Esophagus muscularis mucosa (tissue), 4 donors: Measurements from ENCODE around the gene CSGALNACT2.

Source experiments
- EP300 ChIP-seq: sonication (generic); formaldehyde crosslinking; IDR thresholded peaks from one replicate; pipeline ENCODE4 v1.6.1; 2017; ENCODE audit warnings: antibody characterized with exemption
- POLR2A ChIP-seq: fragments of 450-650 bp; IDR thresholded peaks from one replicate; pipeline ENCODE4 v1.6.1; 2017; ENCODE audit warnings: antibody characterized with exemption, moderate library complexity, mild to moderate bottlenecking, low read depth
- POLR2AphosphoS5 ChIP-seq, 2 donors: sonication (generic); formaldehyde crosslinking; IDR thresholded peaks; one replicate each; pipeline ENCODE4 v1.6.1; 2017; ENCODE audit warnings: antibody characterized with exemption in 2 of 2
- TF ChIP-seq, protein P1 (sequence below), 3 experiments: fragments of 200-600 bp in 2 of 3; fragments of 450-650 bp in 1 of 3; sonication (generic) in 2 of 3; IDR thresholded peaks; one replicate each; pipeline ENCODE4 v1.5.1; 2017 to 2019; ENCODE audit warnings: antibody characterized with exemption in 3 of 3, mild to moderate bottlenecking in 2 of 3, moderate library complexity in 1 of 3

DNA sequence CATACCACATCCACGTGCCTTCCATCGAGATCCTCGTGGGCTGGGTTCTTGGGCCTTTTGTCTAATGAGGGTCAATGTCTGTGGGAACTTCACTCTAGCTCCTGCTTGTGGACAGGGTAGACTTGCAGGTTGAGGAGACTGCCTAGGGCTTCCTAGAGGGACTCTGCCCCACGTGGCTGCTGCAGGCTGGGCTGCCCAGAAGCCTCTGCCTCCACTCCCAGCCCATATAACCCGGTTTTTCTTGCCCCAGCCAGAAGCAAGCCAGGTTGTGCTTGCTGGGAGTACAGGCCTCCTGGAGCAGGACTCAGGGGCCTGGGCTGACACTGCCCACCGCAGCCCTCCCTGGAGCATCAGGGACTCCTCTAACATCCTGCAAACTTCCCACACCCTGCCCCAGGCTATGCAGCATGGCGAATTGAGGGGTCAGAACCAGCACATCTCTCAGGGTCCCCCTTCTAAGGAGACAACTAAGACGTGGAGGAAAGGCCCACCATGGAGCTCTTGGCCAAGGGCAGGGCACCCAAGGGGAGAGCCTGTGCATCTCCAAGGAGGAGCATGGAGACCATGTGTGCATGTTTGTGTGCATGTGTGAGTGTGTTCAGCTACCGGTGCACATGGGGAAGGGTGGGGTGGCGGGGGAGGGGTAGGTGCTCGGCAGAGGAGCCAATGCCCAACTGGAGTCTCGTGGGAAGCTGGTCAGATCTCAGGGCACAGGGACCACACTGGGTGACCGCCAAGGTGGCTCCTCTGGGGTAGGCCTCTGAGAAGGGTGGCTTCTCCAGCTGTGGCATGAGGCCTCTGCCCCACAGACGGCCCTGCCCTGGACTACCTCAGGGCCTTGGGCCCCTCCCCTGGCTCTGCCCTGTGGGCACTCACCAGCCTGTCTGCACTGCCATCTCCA lies 66.0 kb downstream of the CSGALNACT2 start:
- no peak for TF ChIP-seq EP300
- TF ChIP-seq, protein P1, sequence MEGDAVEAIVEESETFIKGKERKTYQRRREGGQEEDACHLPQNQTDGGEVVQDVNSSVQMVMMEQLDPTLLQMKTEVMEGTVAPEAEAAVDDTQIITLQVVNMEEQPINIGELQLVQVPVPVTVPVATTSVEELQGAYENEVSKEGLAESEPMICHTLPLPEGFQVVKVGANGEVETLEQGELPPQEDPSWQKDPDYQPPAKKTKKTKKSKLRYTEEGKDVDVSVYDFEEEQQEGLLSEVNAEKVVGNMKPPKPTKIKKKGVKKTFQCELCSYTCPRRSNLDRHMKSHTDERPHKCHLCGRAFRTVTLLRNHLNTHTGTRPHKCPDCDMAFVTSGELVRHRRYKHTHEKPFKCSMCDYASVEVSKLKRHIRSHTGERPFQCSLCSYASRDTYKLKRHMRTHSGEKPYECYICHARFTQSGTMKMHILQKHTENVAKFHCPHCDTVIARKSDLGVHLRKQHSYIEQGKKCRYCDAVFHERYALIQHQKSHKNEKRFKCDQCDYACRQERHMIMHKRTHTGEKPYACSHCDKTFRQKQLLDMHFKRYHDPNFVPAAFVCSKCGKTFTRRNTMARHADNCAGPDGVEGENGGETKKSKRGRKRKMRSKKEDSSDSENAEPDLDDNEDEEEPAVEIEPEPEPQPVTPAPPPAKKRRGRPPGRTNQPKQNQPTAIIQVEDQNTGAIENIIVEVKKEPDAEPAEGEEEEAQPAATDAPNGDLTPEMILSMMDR (IDR thresholded peaks at IDR 0.05) = no peak
- TF ChIP-seq POLR2A = no peak
- TF ChIP-seq POLR2AphosphoS5 (IDR thresholded peaks at IDR 0.05) = no peak
